Head of caudate nucleus (tissue), 42 donors: ENCODE results near the gene GUCA1A.

ENCODE experiments used
- DNase-seq, 42 donors: peaks; one replicate each; pipeline versions ENCODE4 v3.0.0 to v3.0.0-alpha.2; 2020 to 2021; ENCODE audit warnings: mixed read lengths in 7 of 42
- intact Hi-C: fragments of 100-400 bp; cut with DNase I; formaldehyde crosslinking; loops from one replicate; pipeline ENCODE4 v1.15.0; 2022

Gene GUCA1A

GRCh38 chr6:42173101-42173500 lies at the start of gene GUCA1A:
Gene GUCA1A, plus strand, starts transcription at chr6:42173364. Its CDS starts 250 bp downstream, at chr6:42173614.
- DNase-seq = no peak
- intact Hi-C loops = no loop called here

GRCh38 chr6:42123379-42124103 lies 49.6 kb upstream of the GUCA1A start:
- intact Hi-C loops = no loop called here
- DNase-seq = no peak

GRCh38 chr6:42124223-42124836 lies 48.8 kb upstream of the GUCA1A start:
- intact Hi-C loops = no loop called here
- no peak for DNase-seq

GRCh38 chr6:42125231-42125630 lies 47.9 kb upstream of the GUCA1A start:
- DNase-seq = no peak
- intact Hi-C loops = no loop called here

- intact Hi-C loops = no loop called here
- DNase-seq = no peak
These were observed 47.5 kb upstream of the GUCA1A start for GRCh38 chr6:42125663-42126062.

GRCh38 chr6:42128460-42129359 lies 44.5 kb upstream of the GUCA1A start:
- intact Hi-C loops = no loop called here
- no peak for DNase-seq

GRCh38 chr6:42129360-42129676 lies 43.8 kb upstream of the GUCA1A start:
- no peak for DNase-seq
- intact Hi-C loops = no loop called here

- intact Hi-C loops = no loop called here
- DNase-seq = no peak
These were observed 41.6 kb upstream of the GUCA1A start for GRCh38 chr6:42131531-42131930.

GRCh38 chr6:42133926-42134325 lies 39.2 kb upstream of the GUCA1A start:
- intact Hi-C loops = no loop called here
- DNase-seq = no peak

- intact Hi-C loops = no loop called here
- no peak for DNase-seq
These were observed 38.0 kb upstream of the GUCA1A start for GRCh38 chr6:42135161-42135560.

- intact Hi-C loops = no loop called here
- no peak for DNase-seq
These were observed 37.4 kb upstream of the GUCA1A start for GRCh38 chr6:42135722-42136121.

GRCh38 chr6:42136508-42137193 lies 36.5 kb upstream of the GUCA1A start:
- no peak for DNase-seq
- intact Hi-C loops = no loop called here

GRCh38 chr6:42137194-42137753 lies 35.9 kb upstream of the GUCA1A start:
- DNase-seq = no peak
- intact Hi-C loops = no loop called here

- intact Hi-C loops = no loop called here
These were observed 35.0 kb upstream of the GUCA1A start for GRCh38 chr6:42138190-42138589.

GRCh38 chr6:42138630-42139619 lies 34.2 kb upstream of the GUCA1A start:
- intact Hi-C loops = no loop called here
- no peak for DNase-seq

More at GRCh38 chr6:42138190-42138589, 35.0 kb upstream of the GUCA1A start:
- DNase-seq = no peak

GRCh38 chr6:42140032-42140431 lies 33.1 kb upstream of the GUCA1A start:
- intact Hi-C loops = no loop called here
- no peak for DNase-seq

- intact Hi-C loops = no loop called here
- no peak for DNase-seq
These were observed 32.2 kb upstream of the GUCA1A start for GRCh38 chr6:42140756-42141602.
